MM.1S (cell line): Measurements from ENCODE around the gene CSH2.
"Not testable (repeated sequence)": the region's sequence is repeated elsewhere in the genome, so short reads cannot be mapped to it uniquely, and the experiment has no call there.

Source experiments
- DNase-seq: peaks from one replicate; pipeline ENCODE4 v3.0.0-alpha.2; 2015
- H2AFZ ChIP-seq: fragments of 300-600 bp; sonication (generic); 2 replicates; pipeline ENCODE4 v1.6.0; 2016; ENCODE audit warnings: antibody characterized with exemption, low read length
- H3F3A ChIP-seq: fragments of 300-600 bp; sonication (generic); 2 replicates; pipeline ENCODE4 v1.6.1; 2016; ENCODE audit warnings: mild to moderate bottlenecking, antibody characterized with exemption, low read length, moderate library complexity, mixed read lengths; ENCODE audit not compliant: insufficient read depth
- H3K27ac ChIP-seq: fragments of 300-600 bp; sonication (generic); 2 replicates; pipeline ENCODE4 v1.5.1; 2016; ENCODE audit warnings: mild to moderate bottlenecking, low read length
- H3K27me3 ChIP-seq: fragments of 300-600 bp; sonication (generic); replicated peaks from 2 replicates; pipeline ENCODE4 v1.6.0; 2016; ENCODE audit warnings: low read length; ENCODE audit not compliant: insufficient read depth
- H3K36me3 ChIP-seq: fragments of 300-600 bp; sonication (generic); replicated peaks from 2 replicates; pipeline ENCODE4 v1.6.1; 2016; ENCODE audit warnings: mild to moderate bottlenecking, low read length, mixed read lengths; ENCODE audit not compliant: insufficient read depth
- H3K4me1 ChIP-seq: fragments of 300-600 bp; sonication (generic); 2 replicates; pipeline ENCODE4 v1.6.1; 2016; ENCODE audit warnings: low read length, mixed read lengths
- H3K4me2 ChIP-seq: fragments of 300-600 bp; sonication (generic); 2 replicates; pipeline ENCODE4 v1.6.0; 2016; ENCODE audit warnings: low read depth, low read length
- H3K4me3 ChIP-seq: fragments of 300-600 bp; sonication (generic); 2 replicates; pipeline ENCODE4 v1.5.1; 2016; ENCODE audit warnings: low read length, mixed read lengths
- H3K79me2 ChIP-seq: fragments of 300-600 bp; sonication (generic); 2 replicates; pipeline ENCODE4 v1.6.1; 2016; ENCODE audit warnings: mixed run types, low read length, mixed read lengths
- H3K9ac ChIP-seq: fragments of 300-600 bp; sonication (generic); 2 replicates; pipeline ENCODE4 v1.6.1; 2016; ENCODE audit warnings: low read length, mixed read lengths
- H3K9me2 ChIP-seq: fragments of 300-600 bp; sonication (generic); replicated peaks from 2 replicates; pipeline ENCODE4 v1.6.1; 2016; ENCODE audit warnings: mild to moderate bottlenecking, low read length, mixed read lengths; ENCODE audit not compliant: insufficient read depth
- H3K9me3 ChIP-seq: fragments of 300-600 bp; sonication (generic); replicated peaks from 2 replicates; pipeline ENCODE4 v1.6.1; 2016; ENCODE audit warnings: mild to moderate bottlenecking, low read length, mixed read lengths; ENCODE audit not compliant: insufficient read depth
- H4K20me1 ChIP-seq: fragments of 300-600 bp; sonication (generic); 2 replicates; pipeline ENCODE4 v1.6.1; 2016; ENCODE audit warnings: mild to moderate bottlenecking, low read length, moderate library complexity, mixed read lengths; ENCODE audit not compliant: insufficient read depth
- CTCF ChIP-seq: fragments of 300-600 bp; sonication (generic); IDR thresholded peaks from 2 replicates; pipeline ENCODE4 v1.5.1; 2016; ENCODE audit warnings: antibody characterized with exemption, low read length, mixed read lengths
- EZH2 ChIP-seq: fragments of 300-600 bp; sonication (generic); optimal IDR thresholded peaks from 2 replicates; pipeline ENCODE3; 2017; ENCODE audit warnings: low read depth, mild to moderate bottlenecking, antibody characterized with exemption, low read length, mixed read lengths
- EZH2phosphoT487 ChIP-seq: fragments of 300-600 bp; sonication (generic); IDR thresholded peaks from 2 replicates; pipeline ENCODE4 v1.6.1; 2018; ENCODE audit warnings: antibody characterized with exemption, low read length

CSH2 gene

DNA sequence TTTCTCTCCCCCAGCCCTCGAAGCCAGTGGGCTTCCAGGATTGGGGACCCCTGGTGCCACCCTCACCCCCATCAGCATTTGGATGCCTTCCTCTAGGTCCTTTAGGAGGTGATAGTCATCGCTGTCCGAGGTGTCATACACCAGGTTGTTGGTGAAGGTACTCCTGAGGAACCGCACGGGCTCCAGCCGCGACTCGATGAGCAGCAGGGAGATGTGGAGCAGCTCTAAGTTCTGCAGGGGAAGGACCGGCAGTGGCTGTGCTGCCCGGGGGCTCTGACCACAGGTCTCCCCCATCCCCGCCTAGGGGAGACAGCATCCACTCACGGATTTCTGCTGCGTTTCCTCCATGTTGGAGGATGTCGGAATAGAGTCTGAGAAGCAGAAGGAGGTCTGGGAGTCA lies 36.6 kb upstream of the CSH2 start:
- Histone ChIP-seq H3K4me1 (no peaks in the 10 kb centered on the region), H3K79me2 (no peaks in the 10 kb centered on the region), H3K9me2 (no peaks in the 10 kb centered on the region), H3F3A (no peaks in the 10 kb centered on the region), H4K20me1 (no peaks in the 10 kb centered on the region), H3K9ac (no peak overlapping the region), H3K36me3 (no peaks in the 10 kb centered on the region), H3K27me3 (no peaks in the 10 kb centered on the region; the same call in 1 of the 2 replicates), H3K4me3 (no peak overlapping the region), H2AFZ (no peak overlapping the region), H3K9me3 (no peaks in the 10 kb centered on the region), H3K27ac (no peak overlapping the region), H3K4me2 (no peak overlapping the region)
- DNase-seq, result no peak
- TF ChIP-seq EZH2phosphoT487 (no peak), EZH2 (no peak), CTCF (no peak)

GRCh38 chr17:63909586-63909985 lies 36.1 kb upstream of the CSH2 start:
- not testable (repeated sequence) for H3K9me2 ChIP-seq, H3K9ac ChIP-seq, H3K4me2 ChIP-seq, DNase-seq, H3K4me3 ChIP-seq, H3K36me3 ChIP-seq, H3K4me1 ChIP-seq, H3K9me3 ChIP-seq, H4K20me1 ChIP-seq, H3K27ac ChIP-seq, H3K27me3 ChIP-seq, H3K79me2 ChIP-seq, H2AFZ ChIP-seq, H3F3A ChIP-seq

GRCh38 chr17:63907161-63907778 lies 33.8 kb upstream of the CSH2 start:
- not testable (repeated sequence) for H3K9ac ChIP-seq, DNase-seq, H3K36me3 ChIP-seq, H2AFZ ChIP-seq, H4K20me1 ChIP-seq, H3F3A ChIP-seq, H3K27ac ChIP-seq, H3K9me3 ChIP-seq, H3K4me1 ChIP-seq, H3K27me3 ChIP-seq, H3K79me2 ChIP-seq, H3K4me2 ChIP-seq, H3K9me2 ChIP-seq, H3K4me3 ChIP-seq

DNA sequence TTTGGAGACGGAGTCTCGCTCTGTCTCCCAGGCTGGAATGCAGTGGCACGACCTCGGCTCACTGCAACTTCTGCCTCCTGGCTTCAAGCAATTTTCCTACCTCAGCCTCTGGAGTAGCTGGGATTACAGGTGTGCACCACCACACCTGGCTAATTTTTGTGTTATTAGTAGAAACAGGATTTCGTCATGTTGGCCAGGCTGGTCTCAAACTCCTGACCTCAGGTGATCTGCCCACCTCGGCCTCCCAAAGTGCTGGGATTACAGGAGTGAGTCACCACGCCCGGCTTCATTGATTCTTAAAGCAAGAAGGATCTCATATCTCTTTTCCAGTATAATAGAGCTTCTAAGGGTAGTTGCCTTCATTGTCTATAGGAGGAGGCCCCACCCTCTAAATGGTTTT lies 31.3 kb upstream of the CSH2 start:
- DNase-seq, H2AFZ ChIP-seq, H3K9me2 ChIP-seq, H3K9ac ChIP-seq, H3K4me1 ChIP-seq, H3K9me3 ChIP-seq, H3F3A ChIP-seq, H3K36me3 ChIP-seq, H4K20me1 ChIP-seq, H3K27me3 ChIP-seq, H3K4me3 ChIP-seq, H3K79me2 ChIP-seq, H3K27ac ChIP-seq, H3K4me2 ChIP-seq: not testable (repeated sequence)

DNA sequence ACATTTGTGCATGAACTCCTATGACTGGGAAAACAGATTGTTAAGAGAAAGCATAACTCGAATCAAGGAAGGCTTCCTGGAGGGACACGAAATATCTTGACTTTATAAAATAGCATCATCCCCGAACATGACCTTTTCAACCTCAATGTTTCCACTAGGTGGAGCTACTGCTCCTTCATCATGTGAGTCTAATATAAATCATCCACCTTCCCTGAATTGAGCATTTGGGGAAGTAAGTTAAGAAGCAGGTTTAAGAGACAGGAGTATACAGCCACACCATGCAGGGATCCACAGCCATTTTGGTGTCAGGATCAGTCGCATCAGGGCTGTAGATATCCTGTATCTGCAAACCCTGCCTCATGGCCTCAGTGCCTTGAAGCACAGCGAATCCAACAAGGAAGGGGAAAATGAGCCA lies 30.3 kb upstream of the CSH2 start:
- not testable (repeated sequence) for H4K20me1 ChIP-seq, H3K79me2 ChIP-seq, H3K9me3 ChIP-seq, H3K27ac ChIP-seq, H2AFZ ChIP-seq, DNase-seq, H3K4me1 ChIP-seq, H3K9ac ChIP-seq, H3K27me3 ChIP-seq, H3K4me2 ChIP-seq, H3K36me3 ChIP-seq, H3F3A ChIP-seq, H3K4me3 ChIP-seq, H3K9me2 ChIP-seq
- peak; percentile 31 for TF ChIP-seq CTCF

DNA sequence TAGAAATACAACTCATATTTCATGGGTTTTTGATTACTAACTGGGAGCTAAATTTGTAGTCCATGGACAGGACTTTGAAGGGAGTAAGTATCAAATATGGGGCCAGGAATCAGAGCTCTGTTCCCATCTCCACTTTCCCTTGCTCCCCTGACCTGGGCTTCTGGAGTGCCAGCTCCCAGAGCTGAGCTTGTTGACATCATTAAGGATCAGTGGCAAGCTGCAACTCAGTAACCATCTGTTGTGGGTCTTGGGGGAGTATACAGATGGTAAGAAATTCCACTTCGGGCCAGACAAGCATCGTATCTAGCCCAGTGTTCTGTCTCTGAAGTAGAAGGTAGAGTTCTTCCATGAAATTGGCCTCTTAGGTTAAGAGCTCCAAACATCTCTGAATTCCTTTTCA lies 28.5 kb upstream of the CSH2 start:
- H3K9me3 ChIP-seq, DNase-seq, H3K79me2 ChIP-seq, H3K27me3 ChIP-seq, H2AFZ ChIP-seq, H3K4me1 ChIP-seq, H3K9me2 ChIP-seq, H3K36me3 ChIP-seq, H3K4me3 ChIP-seq, H3F3A ChIP-seq, H3K27ac ChIP-seq, H3K4me2 ChIP-seq, H4K20me1 ChIP-seq, H3K9ac ChIP-seq: not testable (repeated sequence)
